PC-9 (cell line): Measurements from ENCODE around the gene OR52D1. TPM values are rescaled to one million over a fixed set of nuclear protein-coding genes. Genes with fewer than 3 reads are reported as not detected.

Source experiments
- BruUV-seq: library from RNA; stranded (reverse); fragments of 400-500 nt; replicated peaks from 2 replicates; lab custom pipeline; 2021; lab: Mats Ljungman, UMichigan
- CTCF ChIA-PET: fragments of 300-600 bp; sonication (Branson Sonifier 250); formaldehyde crosslinking; loops from one replicate; lab custom pipeline; 2022; ENCODE audit warnings: antibody characterized with exemption; lab: Charles Lee
- POLR2A ChIA-PET: fragments of 300-600 bp; sonication (Branson Sonifier 250); formaldehyde crosslinking; loops from one replicate; lab custom pipeline; 2022; ENCODE audit warnings: antibody characterized with exemption; ENCODE audit not compliant: unreplicated experiment; lab: Charles Lee
- DNase-seq, 2 experiments: peaks; one replicate each; pipeline versions ENCODE4 v3.0.0 to v3.0.0-alpha.2; 2015 to 2022; ENCODE audit warnings: mixed read lengths in 1 of 2
- H2AFZ ChIP-seq: fragments of 200-600 bp; sonication (generic); 2 replicates; pipeline ENCODE4 v1.8.1; 2017; ENCODE audit warnings: antibody characterized with exemption
- H3F3A ChIP-seq: fragments of 200-600 bp; sonication (generic); 2 replicates; pipeline ENCODE4 v1.8.1; 2017; ENCODE audit warnings: antibody characterized with exemption, mild to moderate bottlenecking, low read depth; ENCODE audit not compliant: insufficient read depth
- H3K27ac ChIP-seq: fragments of 200-600 bp; sonication (generic); 2 replicates; pipeline ENCODE4 v1.6.1; 2016; ENCODE audit warnings: mixed run types
- H3K27me3 ChIP-seq: fragments of 200-600 bp; sonication (generic); 2 replicates; pipeline ENCODE4 v1.6.1; 2016; ENCODE audit warnings: low read depth, mixed run types; ENCODE audit not compliant: insufficient read depth
- H3K36me3 ChIP-seq: fragments of 200-600 bp; sonication (generic); 2 replicates; pipeline ENCODE4 v1.6.1; 2016; ENCODE audit warnings: low read depth, mixed run types
- H3K4me1 ChIP-seq: fragments of 200-600 bp; sonication (generic); replicated peaks from 2 replicates; pipeline ENCODE4 v1.6.1; 2016; ENCODE audit warnings: mixed run types; ENCODE audit not compliant: insufficient read depth
- H3K4me2 ChIP-seq: fragments of 200-600 bp; sonication (generic); 2 replicates; pipeline ENCODE4 v1.6.1; 2017; ENCODE audit warnings: mixed run types
- H3K4me3 ChIP-seq: fragments of 200-600 bp; sonication (generic); 2 replicates; pipeline ENCODE4 v1.6.1; 2016; ENCODE audit warnings: mixed run types
- H3K79me2 ChIP-seq: fragments of 200-600 bp; sonication (generic); 2 replicates; pipeline ENCODE4 v1.6.1; 2017; ENCODE audit warnings: low read depth, mixed run types
- H3K9me2 ChIP-seq: fragments of 200-600 bp; sonication (generic); 2 replicates; pipeline ENCODE4 v1.8.1; 2017; ENCODE audit warnings: mild to moderate bottlenecking; ENCODE audit not compliant: insufficient read depth
- H3K9me3 ChIP-seq: fragments of 200-600 bp; sonication (generic); 2 replicates; pipeline ENCODE4 v1.8.1; 2016; ENCODE audit warnings: low read depth; ENCODE audit not compliant: insufficient read depth
- H4K20me1 ChIP-seq: fragments of 200-600 bp; sonication (generic); 2 replicates; pipeline ENCODE4 v1.8.1; 2017; ENCODE audit not compliant: insufficient read depth
- CTCF ChIP-seq: fragments of 200-600 bp; sonication (generic); conservative IDR thresholded peaks from 2 replicates; pipeline ENCODE4 v1.6.1; 2017; ENCODE audit warnings: mixed run types, antibody characterized with exemption, mild to moderate bottlenecking, moderate library complexity
- EZH2 ChIP-seq: fragments of 200-600 bp; sonication (generic); IDR thresholded peaks from 2 replicates; pipeline ENCODE4 v1.8.0; 2017; ENCODE audit warnings: antibody characterized with exemption, low read depth
- intact Hi-C: fragments of 100-400 bp; cut with micrococcal nuclease; formaldehyde crosslinking; loops from one replicate; pipeline ENCODE4 v1.10.0; 2022; ENCODE audit not compliant: unreplicated experiment
- total RNA-seq: library from RNA; stranded (reverse); gene quantifications from 2 replicates; pipeline ENCODE4 v1.2.3, GENCODE V29; 2021

OR52D1 gene
- total RNA-seq, 1 experiment from 2014 or later: not detected

GRCh38 chr11:5528495-5528894 lies 40.0 kb downstream of the OR52D1 start:
- H3F3A ChIP-seq: no peaks in the 10 kb centered on the region

GRCh38 chr11:5531053-5531831 lies 42.8 kb downstream of the OR52D1 start:
- intact Hi-C loops: no loop called here
- Histone ChIP-seq H3K27me3 (no peaks in the 10 kb centered on the region), H3K4me2 (no peak overlapping the region), H3K79me2 (no peaks in the 10 kb centered on the region), H3F3A (no peaks in the 10 kb centered on the region), H3K27ac (no peak overlapping the region), H3K9me2 (no peaks in the 10 kb centered on the region), H4K20me1 (no peaks in the 10 kb centered on the region), H3K4me1 (no peaks in the 10 kb centered on the region), H3K9me3 (no peaks in the 10 kb centered on the region), H2AFZ (no peak overlapping the region), H3K36me3 (no peaks in the 10 kb centered on the region), H3K4me3 (no peak overlapping the region)
- POLR2A ChIA-PET: no interaction called here
- CTCF ChIA-PET: no interaction called here
- DNase-seq: no peak
- no peak for TF ChIP-seq CTCF
- no peak for TF ChIP-seq EZH2
- no TSS peak for BruUV-seq

More at GRCh38 chr11:5528495-5528894, 40.0 kb downstream of the OR52D1 start:
- Histone ChIP-seq H3K4me3 (no peak overlapping the region), H3K9me3 (no peaks in the 10 kb centered on the region), H3K4me1 (no peaks in the 10 kb centered on the region), H3K36me3 (no peaks in the 10 kb centered on the region), H3K9me2 (no peaks in the 10 kb centered on the region), H3K79me2 (no peaks in the 10 kb centered on the region), H2AFZ (no peak overlapping the region), H4K20me1 (no peaks in the 10 kb centered on the region), H3K27ac (no peak overlapping the region), H3K27me3 (peaks cover 10% of the 10 kb centered on the region), H3K4me2 (no peak overlapping the region)
- ChIA-PET CTCF (no interaction called here), POLR2A (no interaction called here)
- TF ChIP-seq CTCF (no peak), EZH2 (no peak)
- intact Hi-C loops: no loop called here
- no TSS peak for BruUV-seq
- no peak for DNase-seq

- BruUV-seq: no TSS peak
- ChIA-PET CTCF (no interaction called here), POLR2A (no interaction called here)
- H4K20me1 ChIP-seq: no peaks in the 10 kb centered on the region
- H3K9me3 ChIP-seq: no peaks in the 10 kb centered on the region
- H3K79me2 ChIP-seq: no peaks in the 10 kb centered on the region
- TF ChIP-seq CTCF: no peak
- TF ChIP-seq EZH2: no peak
- no peaks in the 10 kb centered on the region for H3F3A ChIP-seq
- no peak overlapping the region for H2AFZ ChIP-seq
- H3K4me2 ChIP-seq: no peak overlapping the region
- H3K4me3 ChIP-seq: no peak overlapping the region
- no peaks in the 10 kb centered on the region for H3K4me1 ChIP-seq
- intact Hi-C loops: no loop called here
- DNase-seq: no peak
- no peaks in the 10 kb centered on the region for H3K36me3 ChIP-seq
- no peaks in the 10 kb centered on the region for H3K9me2 ChIP-seq
- no peaks in the 10 kb centered on the region for H3K27me3 ChIP-seq
- H3K27ac ChIP-seq: no peak overlapping the region
These were observed 45.6 kb downstream of the OR52D1 start for GRCh38 chr11:5534046-5534445.
